ENCODE results near the gene CHD2.
"Not testable (repeated sequence)": the region's sequence is repeated elsewhere in the genome, so short reads cannot be mapped to it uniquely, and the experiment has no call there.

The CHD2 gene

DNA sequence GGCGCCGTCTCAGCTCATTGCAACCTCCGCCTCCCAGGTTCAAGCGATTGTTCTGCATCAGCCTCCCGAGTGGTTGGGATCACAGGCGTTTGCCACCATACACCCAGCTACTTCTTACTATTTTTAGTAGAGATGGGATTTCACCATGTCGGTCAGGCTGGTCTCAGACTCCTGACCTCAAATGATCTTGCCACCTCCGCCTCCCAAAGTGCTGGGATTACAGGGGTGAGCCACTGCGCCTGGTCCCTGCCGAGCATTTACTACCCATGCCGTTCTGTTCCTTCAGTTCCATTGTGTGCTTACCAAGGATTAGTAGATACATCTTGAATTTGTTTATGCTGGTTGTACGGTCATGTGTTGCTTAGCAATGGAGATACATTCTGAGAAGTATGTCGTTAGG, 10.3 kb downstream of the CHD2 start:
- no peak for DNase-seq (ENCODE audit: low read depth)
- H3K4me3 ChIP-seq (ENCODE audit: low read length): no peak overlapping the region
- TF ChIP-seq, protein P1, sequence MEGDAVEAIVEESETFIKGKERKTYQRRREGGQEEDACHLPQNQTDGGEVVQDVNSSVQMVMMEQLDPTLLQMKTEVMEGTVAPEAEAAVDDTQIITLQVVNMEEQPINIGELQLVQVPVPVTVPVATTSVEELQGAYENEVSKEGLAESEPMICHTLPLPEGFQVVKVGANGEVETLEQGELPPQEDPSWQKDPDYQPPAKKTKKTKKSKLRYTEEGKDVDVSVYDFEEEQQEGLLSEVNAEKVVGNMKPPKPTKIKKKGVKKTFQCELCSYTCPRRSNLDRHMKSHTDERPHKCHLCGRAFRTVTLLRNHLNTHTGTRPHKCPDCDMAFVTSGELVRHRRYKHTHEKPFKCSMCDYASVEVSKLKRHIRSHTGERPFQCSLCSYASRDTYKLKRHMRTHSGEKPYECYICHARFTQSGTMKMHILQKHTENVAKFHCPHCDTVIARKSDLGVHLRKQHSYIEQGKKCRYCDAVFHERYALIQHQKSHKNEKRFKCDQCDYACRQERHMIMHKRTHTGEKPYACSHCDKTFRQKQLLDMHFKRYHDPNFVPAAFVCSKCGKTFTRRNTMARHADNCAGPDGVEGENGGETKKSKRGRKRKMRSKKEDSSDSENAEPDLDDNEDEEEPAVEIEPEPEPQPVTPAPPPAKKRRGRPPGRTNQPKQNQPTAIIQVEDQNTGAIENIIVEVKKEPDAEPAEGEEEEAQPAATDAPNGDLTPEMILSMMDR (IDR thresholded peaks at IDR 0.05; ENCODE audit: insufficient read depth, low read depth, low read length, missing control alignments): no peak

DNA sequence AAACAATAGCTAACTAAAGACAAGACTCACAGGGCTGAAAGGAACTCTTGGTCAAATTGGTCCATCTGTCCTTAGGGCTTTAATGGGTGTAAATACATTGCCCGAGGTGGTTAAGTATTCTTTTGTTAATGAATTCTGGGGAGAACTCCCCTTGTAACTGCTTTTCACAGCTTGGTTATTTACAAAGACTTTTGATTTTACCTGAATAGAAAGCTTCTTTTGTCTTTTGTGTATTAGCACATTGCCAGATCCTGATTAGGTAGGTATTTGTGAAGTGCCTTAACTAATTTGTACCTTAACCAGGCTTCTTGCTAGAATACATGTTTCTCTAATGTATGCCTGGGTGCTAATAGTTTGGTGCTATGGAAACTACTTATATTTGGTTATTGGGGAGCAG, 14.0 kb downstream of the CHD2 start:
- TF ChIP-seq, protein P1 (IDR thresholded peaks at IDR 0.05; ENCODE audit: insufficient read depth, low read depth, low read length, missing control alignments): no peak
- no peak overlapping the region for H3K4me3 ChIP-seq (ENCODE audit: low read length)
- no peak for DNase-seq (ENCODE audit: low read depth)

DNA sequence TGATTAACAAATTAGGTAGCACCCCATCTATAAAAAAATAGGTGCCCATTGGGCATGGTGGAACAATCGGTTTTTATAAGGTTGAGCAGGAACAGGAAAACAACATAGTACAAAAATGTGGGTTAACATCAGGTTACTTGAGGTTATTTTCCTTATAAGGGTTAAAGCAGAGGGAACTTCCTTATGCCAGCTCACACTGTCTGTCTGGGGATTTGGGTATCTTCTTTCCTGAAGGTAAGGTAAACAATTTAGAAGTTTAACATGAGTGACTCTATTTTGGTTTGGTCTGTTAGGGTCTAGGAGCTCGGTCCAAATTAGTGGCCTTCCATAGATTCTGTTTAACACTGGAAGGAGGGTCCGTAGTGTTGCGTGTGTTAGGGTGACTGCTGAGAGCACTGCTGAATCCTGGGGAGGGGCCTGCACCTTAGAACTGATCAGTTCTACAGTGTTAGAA, 14.7 kb downstream of the CHD2 start:
- no peak overlapping the region for H3K4me3 ChIP-seq (ENCODE audit: low read length)
- TF ChIP-seq, protein P1 (IDR thresholded peaks at IDR 0.05; ENCODE audit: insufficient read depth, low read depth, low read length, missing control alignments): no peak
- DNase-seq (ENCODE audit: low read depth): peak; percentile 54

DNA sequence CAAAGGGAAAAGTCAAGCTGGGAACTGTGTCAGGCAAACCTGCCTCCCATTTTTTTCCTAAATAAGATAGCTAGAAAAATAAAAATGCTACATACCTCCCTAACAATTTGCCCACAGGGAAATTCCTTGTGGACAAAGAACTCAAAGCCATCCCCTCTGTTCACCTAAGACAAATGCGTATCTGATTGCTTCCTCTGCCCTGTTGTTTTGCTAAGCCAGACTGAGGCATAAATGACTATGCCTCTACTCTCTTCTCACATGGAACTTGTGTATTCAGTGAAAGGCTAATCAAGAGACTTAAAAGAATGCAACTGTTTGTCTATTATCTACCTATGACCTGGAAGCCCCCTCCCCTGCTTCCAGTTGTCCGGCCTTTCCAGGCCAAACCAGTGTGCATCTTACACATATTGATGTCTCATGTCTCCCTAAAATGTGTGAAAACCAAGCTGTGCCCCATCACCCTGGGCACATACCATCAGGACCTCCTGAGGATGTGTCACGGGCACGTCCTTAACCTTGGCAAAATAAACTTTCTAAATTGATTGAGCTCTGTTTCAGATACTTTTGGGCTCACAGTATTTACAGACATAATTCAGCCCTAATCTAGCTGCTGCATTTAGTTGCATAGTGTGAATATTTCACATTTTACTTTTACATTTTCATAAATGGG, 15.8 kb downstream of the CHD2 start:
- no peak for DNase-seq (ENCODE audit: low read depth)
- no peak overlapping the region for H3K4me3 ChIP-seq (ENCODE audit: low read length)
- TF ChIP-seq, protein P1 (IDR thresholded peaks at IDR 0.05; ENCODE audit: insufficient read depth, low read depth, low read length, missing control alignments): no peak

DNA sequence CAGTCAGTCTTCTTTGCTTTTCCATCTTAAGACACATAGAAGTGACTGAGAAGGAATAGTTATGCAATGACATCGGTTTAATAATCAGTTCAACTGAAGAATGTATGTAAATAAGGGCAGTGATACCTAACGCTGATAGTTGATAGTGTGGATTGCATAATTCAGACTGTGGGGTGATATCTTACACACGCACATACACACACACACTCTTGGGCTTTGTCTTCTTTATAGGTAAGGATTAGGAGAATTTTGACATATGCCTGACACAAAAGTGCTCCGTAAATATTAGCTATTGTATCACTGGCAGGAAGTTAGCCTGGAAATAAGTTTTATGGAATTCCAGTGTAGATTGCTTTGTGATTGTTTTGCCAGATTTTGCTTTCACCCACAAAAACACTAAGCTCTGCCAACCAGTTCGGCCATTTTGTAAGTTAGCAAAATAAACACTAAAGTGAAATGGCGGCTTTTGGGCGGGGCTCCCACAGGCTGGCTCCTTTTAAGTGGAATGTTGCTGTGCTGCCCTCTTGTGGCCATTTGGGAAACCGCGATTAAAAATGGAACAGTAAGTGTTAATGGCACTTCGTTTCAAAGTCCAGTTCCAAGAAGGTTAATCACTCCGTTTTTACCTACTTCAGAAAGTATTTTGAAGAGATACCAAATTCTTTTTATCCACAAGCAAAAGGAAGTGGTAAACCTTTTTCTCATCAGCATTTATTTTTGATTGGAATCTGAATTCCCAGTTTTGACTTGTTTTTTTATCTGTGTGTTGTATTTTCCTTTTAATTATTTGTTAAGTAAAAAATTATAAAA, 17.7 kb downstream of the CHD2 start:
- TF ChIP-seq, protein P1 (IDR thresholded peaks at IDR 0.05; ENCODE audit: insufficient read depth, low read depth, low read length, missing control alignments): peak; percentile 84
- H3K4me3 ChIP-seq (ENCODE audit: low read length): peak overlapping the region; percentile 27
- peak; percentile 96 for DNase-seq (ENCODE audit: low read depth)

DNA sequence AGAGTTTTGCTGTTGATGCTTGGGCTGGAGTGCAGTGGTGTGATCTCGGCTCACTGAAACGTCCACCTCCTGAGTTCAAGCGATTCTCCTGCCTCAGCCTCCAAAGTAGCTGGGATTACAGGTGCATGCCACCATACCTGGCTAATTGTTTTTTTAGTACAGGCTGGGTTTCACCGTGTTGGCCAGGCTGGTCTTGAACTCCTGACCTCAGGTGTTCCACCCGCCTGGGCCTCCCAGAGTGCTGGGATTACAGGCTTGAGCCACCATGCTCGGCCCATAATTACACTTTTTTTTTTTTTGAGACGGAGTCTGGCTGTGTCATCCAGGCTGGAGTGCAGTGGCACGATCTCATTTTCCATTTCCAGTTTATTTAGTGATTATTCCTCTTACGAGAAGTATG, 18.8 kb downstream of the CHD2 start:
- H3K4me3 ChIP-seq (ENCODE audit: low read length); DNase-seq (ENCODE audit: low read depth): not testable (repeated sequence)

- no peak overlapping the region for H3K4me3 ChIP-seq (ENCODE audit: low read length)
- peak; percentile 69 for DNase-seq (ENCODE audit: low read depth)
- TF ChIP-seq, protein P1 (IDR thresholded peaks at IDR 0.05; ENCODE audit: insufficient read depth, low read depth, low read length, missing control alignments): no peak
Measured at GRCh38 chr15:92920595-92921161, 20.6 kb downstream of the CHD2 start.

All from epithelial cell of esophagus (primary cell).